ENCODE data around the gene ITGA8. TPM values are rescaled to one million over a fixed set of nuclear protein-coding genes. Genes with fewer than 3 reads are reported as not detected.
A peak's percentile ranks its signal among the peaks of the same experiment; 100 is the strongest.

ITGA8 gene
- total RNA-seq, 3 donors from 2014 or later, result 2.2 to 3.4 (median 2.5) TPM

DNA sequence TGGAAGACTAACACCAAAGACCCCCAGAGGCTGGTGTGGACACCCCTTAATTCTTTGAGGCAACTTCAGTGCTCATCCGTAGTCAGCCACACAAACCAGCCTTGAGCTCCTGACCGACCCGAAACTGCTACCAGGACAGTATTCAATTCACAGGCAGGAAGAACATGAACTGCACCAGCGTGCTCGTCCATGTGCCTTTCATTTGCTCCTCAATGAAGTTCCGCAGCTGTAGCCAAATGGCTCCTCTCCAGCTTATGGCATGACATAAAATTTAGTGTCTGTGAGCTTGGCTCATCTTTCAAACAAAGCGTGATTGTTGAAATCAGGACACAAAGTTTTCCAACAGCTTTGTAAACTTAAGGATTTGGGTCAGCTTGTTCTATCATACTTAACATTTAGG is 204.5 kb downstream of the ITGA8 start:
- Histone ChIP-seq H3K36me3 (ENCODE audit: low read depth) (no peaks in the 10 kb centered on the region), H3K9me3 (no peaks in the 10 kb centered on the region), H3K4me1 (ENCODE audit: low read depth) (peaks cover 6% of the 10 kb centered on the region), H3K4me3 (no peak overlapping the region)
- peak; percentile 47 for ATAC-seq
- TF ChIP-seq, protein P1, sequence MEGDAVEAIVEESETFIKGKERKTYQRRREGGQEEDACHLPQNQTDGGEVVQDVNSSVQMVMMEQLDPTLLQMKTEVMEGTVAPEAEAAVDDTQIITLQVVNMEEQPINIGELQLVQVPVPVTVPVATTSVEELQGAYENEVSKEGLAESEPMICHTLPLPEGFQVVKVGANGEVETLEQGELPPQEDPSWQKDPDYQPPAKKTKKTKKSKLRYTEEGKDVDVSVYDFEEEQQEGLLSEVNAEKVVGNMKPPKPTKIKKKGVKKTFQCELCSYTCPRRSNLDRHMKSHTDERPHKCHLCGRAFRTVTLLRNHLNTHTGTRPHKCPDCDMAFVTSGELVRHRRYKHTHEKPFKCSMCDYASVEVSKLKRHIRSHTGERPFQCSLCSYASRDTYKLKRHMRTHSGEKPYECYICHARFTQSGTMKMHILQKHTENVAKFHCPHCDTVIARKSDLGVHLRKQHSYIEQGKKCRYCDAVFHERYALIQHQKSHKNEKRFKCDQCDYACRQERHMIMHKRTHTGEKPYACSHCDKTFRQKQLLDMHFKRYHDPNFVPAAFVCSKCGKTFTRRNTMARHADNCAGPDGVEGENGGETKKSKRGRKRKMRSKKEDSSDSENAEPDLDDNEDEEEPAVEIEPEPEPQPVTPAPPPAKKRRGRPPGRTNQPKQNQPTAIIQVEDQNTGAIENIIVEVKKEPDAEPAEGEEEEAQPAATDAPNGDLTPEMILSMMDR (IDR thresholded peaks at IDR 0.05), result no peak
- peak in 2 of 3 donors; percentile 25 to 71 for DNase-seq
- intact Hi-C loops (cut with DNase I, micrococcal nuclease), result no loop called here

DNA sequence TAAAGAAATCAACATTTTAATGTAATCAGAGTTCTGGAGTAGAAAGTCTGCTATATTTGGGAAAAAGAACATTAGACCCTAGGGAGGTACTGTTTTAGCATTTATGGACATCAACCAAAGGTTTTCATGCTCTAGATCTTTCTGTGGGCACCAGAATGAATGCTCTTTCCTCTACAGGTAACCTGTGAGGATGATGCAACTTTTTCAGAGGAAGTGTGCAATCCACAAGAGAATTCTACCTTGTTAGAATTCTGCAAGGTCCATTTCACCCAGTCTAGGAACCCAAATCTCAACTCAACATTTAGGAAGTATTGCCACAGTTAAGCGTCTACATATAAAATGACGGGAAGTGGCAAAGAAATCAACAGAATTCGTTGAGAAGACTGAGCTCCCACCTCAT is 208.8 kb downstream of the ITGA8 start:
- DNase-seq, result no peak
- intact Hi-C loops (cut with DNase I, micrococcal nuclease), result no loop called here
- Histone ChIP-seq H3K36me3 (ENCODE audit: low read depth) (no peaks in the 10 kb centered on the region), H3K9me3 (no peaks in the 10 kb centered on the region), H3K4me3 (no peak overlapping the region), H3K4me1 (ENCODE audit: low read depth) (peaks cover 6% of the 10 kb centered on the region)
- no peak for ATAC-seq
- TF ChIP-seq, protein P1 (IDR thresholded peaks at IDR 0.05), result no peak

DNA sequence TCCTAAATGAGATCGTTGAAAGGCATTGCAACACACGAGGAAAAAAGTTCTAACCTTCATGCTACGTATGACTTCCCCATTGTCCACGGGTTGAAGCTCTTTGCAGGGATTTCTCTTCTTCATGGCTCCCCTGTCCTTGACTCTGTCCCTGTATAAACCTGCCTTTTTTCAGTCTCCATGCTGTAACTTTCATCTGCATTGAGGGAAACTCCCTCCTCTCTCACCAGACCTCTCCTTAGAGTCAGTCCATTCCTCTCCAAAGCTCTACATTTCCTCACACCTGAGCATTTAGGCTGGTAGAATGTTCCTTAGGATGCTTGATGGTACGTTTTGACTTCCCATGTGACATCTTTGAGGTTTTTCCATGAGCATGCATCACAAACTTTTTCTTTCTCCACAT is 214.4 kb downstream of the ITGA8 start:
- no peaks in the 10 kb centered on the region for H3K4me1 ChIP-seq (ENCODE audit: low read depth)
- no peaks in the 10 kb centered on the region for H3K36me3 ChIP-seq (ENCODE audit: low read depth)
- H3K4me3 ChIP-seq, result no peak overlapping the region
- ATAC-seq (no peak), DNase-seq (no peak)
- intact Hi-C loops (cut with DNase I, micrococcal nuclease), result no loop called here
- no peaks in the 10 kb centered on the region for H3K9me3 ChIP-seq
- TF ChIP-seq, protein P1 (IDR thresholded peaks at IDR 0.05), result no peak

DNA sequence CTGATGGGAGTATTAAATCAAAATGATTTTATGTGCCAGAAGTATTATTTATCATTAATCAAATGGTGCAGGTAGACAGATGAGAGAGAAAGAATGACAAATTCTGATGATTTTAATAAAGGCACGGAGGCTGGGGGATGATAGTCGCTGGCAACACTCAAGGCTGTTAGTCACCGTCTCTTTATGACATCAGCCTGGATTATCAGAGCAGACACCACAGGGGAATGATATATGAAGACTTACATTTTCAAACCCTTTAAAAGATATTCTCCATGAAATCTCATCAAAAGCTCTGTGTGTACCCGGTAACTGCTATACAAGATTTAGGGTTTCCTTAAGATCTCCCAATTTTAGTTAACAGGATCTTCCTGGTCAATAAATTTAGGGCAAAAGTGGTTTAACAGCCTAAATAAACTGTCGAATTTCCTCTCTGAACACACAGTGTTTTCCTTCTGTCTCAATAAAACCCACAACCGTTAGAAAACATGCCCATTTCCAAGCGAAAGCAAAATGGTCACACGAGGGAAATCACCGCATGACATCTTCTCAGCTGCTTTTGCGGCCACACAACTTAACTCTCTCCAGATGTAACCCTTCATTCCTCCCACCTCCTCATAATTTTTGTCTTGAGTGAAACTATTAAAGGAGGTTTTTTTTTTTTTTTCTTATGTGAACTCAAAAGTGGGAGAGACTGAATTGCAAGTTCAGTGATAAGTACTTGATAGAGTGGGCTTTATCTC is 215.5 kb downstream of the ITGA8 start:
- TF ChIP-seq, protein P1 (IDR thresholded peaks at IDR 0.05), result no peak
- no peak for ATAC-seq
- Histone ChIP-seq H3K9me3 (no peaks in the 10 kb centered on the region), H3K4me3 (no peak overlapping the region), H3K4me1 (ENCODE audit: low read depth) (no peaks in the 10 kb centered on the region), H3K36me3 (ENCODE audit: low read depth) (no peaks in the 10 kb centered on the region)
- intact Hi-C loops (cut with DNase I, micrococcal nuclease), result no loop called here
- no peak for DNase-seq

DNA sequence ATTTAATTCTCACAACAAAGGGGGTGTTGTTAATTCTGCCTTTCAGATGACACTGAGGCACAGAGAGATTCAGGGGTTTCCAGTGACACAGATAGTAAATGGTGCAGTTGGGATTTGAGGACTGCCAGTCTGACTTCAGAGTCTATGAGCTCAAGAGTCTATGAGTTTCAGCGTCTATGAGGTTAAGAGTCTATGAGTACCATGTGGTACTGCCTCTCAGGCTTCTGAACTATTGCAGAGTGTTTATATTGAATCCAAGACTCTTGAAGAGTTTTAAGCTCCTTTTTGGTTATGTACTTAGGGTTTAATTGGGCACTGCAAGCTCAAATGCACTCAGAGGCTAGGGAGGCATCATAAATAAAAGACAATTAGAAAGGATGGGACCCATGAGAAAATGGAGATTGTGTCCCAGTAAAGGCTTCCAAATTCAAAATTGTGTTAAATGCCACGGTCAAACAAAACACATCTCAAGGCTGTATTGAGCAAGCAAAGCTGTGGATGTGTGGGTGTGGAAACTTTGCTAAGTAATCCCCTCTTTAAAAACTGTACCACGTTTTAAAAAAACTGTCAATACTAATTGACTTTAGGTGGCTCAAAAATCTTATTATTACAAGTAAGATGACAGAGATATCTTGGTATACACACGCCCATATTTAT is 224.7 kb downstream of the ITGA8 start:
- ATAC-seq (no peak), DNase-seq (no peak)
- Histone ChIP-seq H3K36me3 (ENCODE audit: low read depth) (no peaks in the 10 kb centered on the region), H3K9me3 (no peaks in the 10 kb centered on the region), H3K4me3 (no peak overlapping the region), H3K4me1 (ENCODE audit: low read depth) (no peaks in the 10 kb centered on the region)
- TF ChIP-seq, protein P1 (IDR thresholded peaks at IDR 0.05), result no peak
- intact Hi-C loops (cut with DNase I, micrococcal nuclease), result no loop called here

Data from mucosa of descending colon (tissue), 3 donors.